ENCODE data around the gene PNKD. TPM values are rescaled to one million over a fixed set of nuclear protein-coding genes. Genes with fewer than 3 reads are reported as not detected.

The PNKD gene
- total and polyA plus RNA-seq, 10 of the 15 experiments (the other 5 are each of a cell fraction or from before 2014, with no cell fraction given), result 27.2 to 106 (median 61.3) TPM

GRCh38 chr2:218345491-218346236, 75.3 kb downstream of the PNKD start:
- no peaks in the 10 kb centered on the region for H3K9me3 ChIP-seq (replicated peaks; ENCODE audit: control insufficient read depth, insufficient read depth, low read length)
- H2AFZ ChIP-seq (ENCODE audit: control insufficient read depth, low read depth, low read length), result no peak overlapping the region
- RAD21 ChIA-PET (ENCODE audit: unreplicated experiment), result no interaction called here
- H3K4me1 ChIP-seq (ENCODE audit: control insufficient read depth, insufficient read depth, low read length), result no peaks in the 10 kb centered on the region
- TF ChIP-seq ZBTB11 (CRISPR knock-in tag; IDR thresholded peaks at IDR 0.05) (no peak), TBL1XR1 (IDR thresholded peaks at IDR 0.05; ENCODE audit: low read depth, low read length) (no peak)
- POLR2A ChIA-PET, result interaction anchor here (0.5 kb wide), 1 partner anchor 9 kb away, joined by 3 read pairs; no protein-coding TSS in a partner anchor
- intact Hi-C loops (cut with micrococcal nuclease; ENCODE audit: unreplicated experiment) (no loop called here), in situ Hi-C loops (cut with MboI) (no loop called here)
- no peaks in the 10 kb centered on the region for H4K20me1 ChIP-seq (ENCODE audit: control insufficient read depth, insufficient read depth)
- SMC1A ChIA-PET (ENCODE audit: uncharacterized antibody, unreplicated experiment), result no interaction called here
- no peak overlapping the region for H3K4me2 ChIP-seq (ENCODE audit: control insufficient read depth, insufficient read depth)
- ATAC-seq (no peak), DNase-seq (ENCODE audit: low read depth, low spot score) (no peak), FAIRE-seq (no peak)
- no peak overlapping the region for H3K27ac ChIP-seq (ENCODE audit: control insufficient read depth, insufficient read depth)
- CTCF ChIA-PET, result interaction anchor here (1.8 kb wide), 1 partner anchor 11 kb away, joined by 6 read pairs; the partner anchor contains the start of gene CATIP
- H3K79me2 ChIP-seq (ENCODE audit: control insufficient read depth, insufficient read depth, low read length), result no peaks in the 10 kb centered on the region
- no peaks in the 10 kb centered on the region for H3K36me3 ChIP-seq (ENCODE audit: control insufficient read depth in 2 of 2, insufficient read depth in 2 of 2, low read length in 1 of 2)
- no peak overlapping the region for H3K4me3 ChIP-seq
- WGBS (ENCODE audit: insufficient coverage, insufficient replicate concordance, low lambda C conversion rate, missing lambda C conversion rate), result 68% methylated on average over 12 of the region's 12 CpGs
- no peaks in the 10 kb centered on the region for H3K27me3 ChIP-seq (replicated peaks in 1 of 2; ENCODE audit: control insufficient read depth in 2 of 2, insufficient read depth in 2 of 2, low read length in 1 of 2)
- BruUV-seq (replicated peaks), result no TSS peak
- H3K9ac ChIP-seq (ENCODE audit: control insufficient read depth, insufficient read depth, low read length), result no peak overlapping the region
